HFFc6 (cell line): ENCODE data around the gene PRDM1. TPM values are rescaled to one million over a fixed set of nuclear protein-coding genes. Genes with fewer than 3 reads are reported as not detected.

Experiments
- DNase-seq: peaks from one replicate; pipeline ENCODE4 v3.0.0-alpha.2; 2018
- H3K27ac Mint-ChIP-seq: 2 replicates; pipeline ENCODE4 v1.8.0; 2020; ENCODE audit warnings: mild to moderate bottlenecking, mixed read lengths
- H3K27me3 Mint-ChIP-seq: 2 replicates; pipeline ENCODE4 v1.8.0; 2021; ENCODE audit warnings: mild to moderate bottlenecking, moderate library complexity, mixed read lengths; ENCODE audit not compliant: insufficient read depth
- H3K36me3 Mint-ChIP-seq: 2 replicates; pipeline ENCODE4 v1.8.0; 2021; ENCODE audit warnings: low read depth, mixed read lengths
- H3K4me1 Mint-ChIP-seq: 2 replicates; pipeline ENCODE4 v1.8.0; 2020; ENCODE audit warnings: low read depth, mixed read lengths
- H3K4me3 Mint-ChIP-seq: 2 replicates; pipeline ENCODE4 v1.8.0; 2020; ENCODE audit warnings: mild to moderate bottlenecking, moderate library complexity, mixed read lengths
- H3K9me3 Mint-ChIP-seq: 2 replicates; pipeline ENCODE4 v1.8.0; 2020; ENCODE audit warnings: mild to moderate bottlenecking, mixed read lengths
- CTCF ChIP-seq: fragments of 200-600 bp; sonication (generic); IDR thresholded peaks from 2 replicates; pipeline ENCODE4 v1.5.0; 2021; ENCODE audit warnings: antibody characterized with exemption, mild to moderate bottlenecking
- total RNA-seq, 6 experiments: library from RNA; stranded (reverse); fragmentation: NEBNext Ultra II Directional; extraction: Animal tissue kit (Norgen Biotek cat#: 25700); gene quantifications; 2 replicates in 1 of 6; 3 replicates in 5 of 6; pipeline ENCODE4 v1.2.3, GENCODE V29; 2021

PRDM1 gene
- total RNA-seq, 6 experiments from 2014 or later, result 8.4 to 12.3 (median 10.3) TPM

DNA sequence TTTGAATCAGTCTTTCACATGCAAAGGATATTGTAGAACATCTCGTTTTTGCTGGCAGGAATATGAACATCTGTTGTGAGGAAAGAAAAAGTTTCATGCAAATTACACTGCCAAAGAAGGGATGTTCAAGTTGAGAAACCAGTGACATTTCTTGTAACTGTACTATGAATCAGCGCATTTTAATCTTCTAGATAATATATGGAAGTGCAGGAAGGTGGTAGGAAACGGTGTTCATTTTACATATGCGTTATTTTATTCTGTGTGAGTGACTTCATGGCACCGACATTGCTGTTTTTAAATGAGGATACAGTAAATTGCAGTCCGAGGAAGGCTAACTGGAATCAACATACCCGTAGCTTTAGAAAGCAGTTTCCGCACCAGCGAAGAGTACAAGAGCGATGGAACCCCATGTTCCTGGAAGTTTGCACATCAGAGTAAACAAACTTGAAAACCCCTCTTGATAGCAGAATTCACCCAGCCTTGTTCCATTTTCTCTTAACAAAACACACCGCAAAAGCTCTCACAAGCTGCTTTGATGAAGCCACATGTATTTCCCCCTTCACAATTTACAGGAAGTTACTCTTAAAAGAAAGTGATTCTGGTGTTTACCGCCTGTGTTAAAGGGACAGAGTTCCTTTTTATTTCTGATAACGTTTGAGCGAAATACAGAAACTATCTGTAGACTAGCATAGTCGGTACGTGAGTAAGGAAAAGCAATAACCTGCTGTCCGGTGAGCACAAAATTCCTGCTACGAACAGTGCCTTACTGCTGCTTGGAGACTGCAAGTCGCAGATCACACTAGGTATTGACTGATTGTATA is 11.5 kb downstream of the PRDM1 start:
- Mint-ChIP-seq H3K36me3 (peaks cover 65% of the 10 kb centered on the region), H3K4me3 (peak overlapping the region; percentile 90), H3K4me1 (peaks cover 99% of the 10 kb centered on the region), H3K27me3 (no peaks in the 10 kb centered on the region), H3K9me3 (no peaks in the 10 kb centered on the region), H3K27ac (peak overlapping the region; percentile 90)
- TF ChIP-seq CTCF, result no peak
- DNase-seq, result peak; percentile 33

DNA sequence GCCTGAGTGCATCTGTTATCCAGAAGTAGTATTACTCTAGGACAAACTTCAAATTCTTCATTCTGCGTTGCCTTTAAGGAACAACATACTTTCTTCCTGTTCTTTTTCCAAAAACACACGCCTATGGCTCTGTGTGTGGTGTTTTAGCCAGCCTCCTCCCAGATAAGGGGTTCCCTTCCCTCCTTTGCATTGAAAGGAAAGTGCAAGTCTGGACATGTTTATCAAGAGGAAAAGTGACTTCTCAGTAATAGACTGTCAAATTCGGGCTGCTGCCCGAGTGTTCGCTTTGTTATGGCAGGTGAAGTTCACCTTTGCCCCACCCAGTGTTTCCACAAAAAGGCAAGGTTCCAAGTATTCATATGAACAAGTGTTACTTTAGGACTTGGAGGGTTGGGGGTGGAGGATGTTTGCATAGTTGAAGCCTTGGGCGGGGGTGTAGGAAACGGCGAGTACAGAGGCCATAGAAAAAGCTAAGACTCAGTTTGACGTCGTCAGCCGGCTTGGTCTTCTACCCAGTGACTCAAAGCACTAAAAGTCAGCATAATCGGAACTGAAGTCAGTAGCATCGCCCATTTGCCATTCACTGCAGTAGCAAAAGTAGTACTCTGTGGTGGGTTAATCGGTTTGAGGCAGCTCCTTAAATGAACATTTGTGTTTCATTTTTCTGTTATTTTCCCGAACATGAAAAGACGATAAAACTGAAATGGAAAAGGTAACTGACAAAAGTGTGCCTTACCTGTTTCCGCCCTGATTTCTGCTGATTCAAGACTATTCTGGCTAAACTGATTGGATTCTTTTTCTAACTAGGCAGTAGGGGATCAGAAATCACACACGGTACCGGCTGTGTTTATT is 12.5 kb downstream of the PRDM1 start:
- H3K4me3 Mint-ChIP-seq, result peak overlapping the region; percentile 90
- no peaks in the 10 kb centered on the region for H3K9me3 Mint-ChIP-seq
- no peak for TF ChIP-seq CTCF
- peaks cover 67% of the 10 kb centered on the region for H3K36me3 Mint-ChIP-seq
- DNase-seq, result peak; percentile 34
- peak overlapping the region; percentile 90 for H3K27ac Mint-ChIP-seq
- no peaks in the 10 kb centered on the region for H3K27me3 Mint-ChIP-seq
- peaks cover 97% of the 10 kb centered on the region for H3K4me1 Mint-ChIP-seq

GRCh38 chr6:106099235-106099537 is 13.1 kb downstream of the PRDM1 start:
- no peak for DNase-seq
- Mint-ChIP-seq H3K4me1 (peaks cover 91% of the 10 kb centered on the region), H3K9me3 (no peaks in the 10 kb centered on the region), H3K27ac (peak overlapping the region; percentile 90), H3K27me3 (no peaks in the 10 kb centered on the region), H3K36me3 (peaks cover 64% of the 10 kb centered on the region), H3K4me3 (peak overlapping the region; percentile 90)
- TF ChIP-seq CTCF, result no peak

DNA sequence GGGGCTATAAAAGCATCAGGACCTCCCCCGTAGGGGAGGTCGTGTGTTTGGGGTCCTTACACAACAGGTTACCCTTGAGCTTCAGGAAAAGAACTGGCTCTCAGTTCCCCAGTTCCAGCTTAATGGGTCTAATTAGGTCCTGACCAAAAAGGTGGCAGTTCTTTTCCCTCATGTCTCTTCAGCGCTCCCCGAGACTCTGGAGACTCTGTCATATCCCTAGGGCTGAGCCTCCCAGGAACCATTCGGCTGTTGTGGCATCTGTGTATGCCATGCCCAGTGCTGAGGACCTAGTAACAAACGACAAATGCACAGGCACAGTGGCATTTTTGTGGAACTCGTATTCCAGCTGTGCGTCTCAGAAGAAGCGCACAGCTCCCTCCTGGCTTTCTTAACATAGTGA is 14.6 kb downstream of the PRDM1 start:
- Mint-ChIP-seq H3K9me3 (no peaks in the 10 kb centered on the region), H3K4me3 (peak overlapping the region; percentile 90; the same call in 1 of the 2 replicates), H3K27ac (no peak overlapping the region), H3K36me3 (peaks cover 59% of the 10 kb centered on the region), H3K27me3 (no peaks in the 10 kb centered on the region), H3K4me1 (peaks cover 75% of the 10 kb centered on the region)
- no peak for DNase-seq
- no peak for TF ChIP-seq CTCF

GRCh38 chr6:106101466-106101865 is 15.3 kb downstream of the PRDM1 start:
- Mint-ChIP-seq H3K36me3 (peaks cover 58% of the 10 kb centered on the region), H3K4me1 (peaks cover 68% of the 10 kb centered on the region), H3K4me3 (no peak overlapping the region), H3K27me3 (no peaks in the 10 kb centered on the region), H3K9me3 (no peaks in the 10 kb centered on the region), H3K27ac (no peak overlapping the region; the same call in 1 of the 2 replicates)
- DNase-seq, result no peak
- no peak for TF ChIP-seq CTCF
